HG02870 (cell line): ENCODE measurements around the gene HTRA3.

Experiments
- ATAC-seq: cut with Tn5 transposase; IDR thresholded peaks from one replicate; pipeline ENCODE4 v1.9.1; 2021; ENCODE audit warnings: mild to moderate bottlenecking, moderate library complexity; ENCODE audit not compliant: unreplicated experiment

HTRA3 gene

DNA sequence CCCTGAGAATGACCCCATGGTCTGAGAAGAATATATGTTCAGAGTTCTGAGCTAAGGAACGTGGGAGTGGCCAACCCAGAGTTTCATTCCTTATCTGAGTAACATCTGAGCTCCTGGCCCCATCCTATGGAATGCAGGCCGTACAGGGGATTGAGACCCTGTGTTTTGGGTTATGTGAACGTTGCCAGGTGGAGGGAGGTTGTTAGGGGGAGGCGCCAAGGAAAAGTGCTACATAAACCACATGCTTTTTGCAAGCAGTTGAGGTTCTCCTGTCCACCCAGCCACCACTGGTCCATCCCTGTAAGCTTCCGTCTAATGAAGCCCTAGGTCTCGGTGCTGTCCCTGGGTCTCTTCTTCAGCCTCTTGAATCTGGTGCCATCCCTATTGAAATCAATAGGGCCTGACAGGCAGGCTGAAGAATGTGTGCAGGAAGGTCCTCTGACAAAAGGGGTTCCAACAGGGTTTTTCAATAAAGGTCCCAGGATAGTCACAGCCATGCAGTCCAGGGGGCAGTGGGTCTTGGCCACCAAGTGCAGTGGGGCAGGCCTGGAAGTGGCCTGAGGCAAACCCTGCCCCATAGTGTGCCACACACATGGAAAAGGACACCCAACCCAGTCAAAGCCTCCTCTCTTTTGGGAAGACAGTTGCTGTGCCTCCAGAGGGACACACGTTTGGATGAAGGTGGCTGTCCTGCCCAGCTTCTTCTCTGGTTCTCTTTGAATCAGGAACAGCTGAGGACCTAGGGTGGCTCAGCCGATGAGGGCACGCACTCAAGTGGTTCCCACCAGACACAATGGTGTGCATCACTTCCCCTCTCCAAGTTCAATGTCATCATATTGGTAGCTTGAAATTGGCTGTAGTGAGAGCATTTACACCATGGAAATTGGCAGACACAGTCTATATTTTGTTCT, 53.5 kb downstream of the HTRA3 start:
- ATAC-seq, result no peak

DNA sequence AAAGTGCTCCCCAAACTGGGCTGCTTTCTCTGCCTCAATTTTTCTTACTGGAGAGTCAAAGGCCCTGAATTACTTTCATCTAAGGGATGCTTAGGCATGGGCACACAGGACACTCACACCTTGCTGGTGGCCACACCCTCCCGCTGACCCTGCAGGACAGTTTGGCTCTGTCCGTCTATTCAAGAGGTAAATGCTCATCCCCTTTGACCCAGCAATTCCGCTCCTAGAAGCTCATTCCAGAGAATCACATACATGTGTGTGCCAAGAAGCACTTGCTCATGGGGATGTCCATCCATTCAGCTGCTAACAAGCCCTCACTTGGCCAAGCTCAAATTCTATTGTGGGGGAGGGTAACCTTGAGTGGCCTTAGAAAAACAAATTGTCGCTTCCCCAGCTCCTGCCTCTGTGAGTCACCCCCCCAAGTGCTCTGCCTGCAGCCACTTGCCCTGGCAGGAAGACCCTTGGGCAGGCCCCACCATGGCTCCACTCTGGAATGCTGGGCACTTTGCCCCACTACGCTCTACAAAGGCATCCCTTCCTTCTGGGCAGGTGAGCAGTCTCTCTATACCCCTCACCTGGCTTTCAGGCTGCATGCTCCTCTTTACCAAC, 54.5 kb downstream of the HTRA3 start:
- no peak for ATAC-seq

DNA sequence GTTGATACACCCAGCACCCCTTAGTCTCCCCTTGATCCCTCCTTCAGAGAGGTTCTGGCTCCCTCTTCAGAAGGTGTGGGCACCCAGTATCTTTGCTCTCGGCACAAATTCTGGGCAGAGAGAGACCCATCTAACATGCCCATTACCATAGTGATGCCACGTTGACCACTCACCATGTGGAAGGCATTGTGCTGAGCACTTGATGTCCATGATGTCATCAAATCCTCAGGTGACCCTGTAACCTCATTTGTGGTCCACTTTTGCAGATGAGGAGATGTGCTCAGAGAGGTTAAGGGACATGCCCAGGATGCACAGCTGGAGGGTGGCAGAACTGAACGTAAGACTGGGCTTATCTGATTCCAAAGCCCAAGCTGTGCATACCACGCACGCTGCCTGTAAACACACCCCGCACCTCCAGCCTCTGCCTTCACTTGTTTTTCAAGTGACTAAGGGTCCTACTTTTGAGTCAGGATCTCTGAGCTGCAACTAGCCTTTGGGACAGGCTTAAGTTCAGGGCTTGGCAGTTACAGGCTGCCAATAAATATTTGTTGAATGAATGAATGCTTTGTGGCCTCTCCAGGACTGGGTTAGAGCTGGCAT, 55.2 kb downstream of the HTRA3 start:
- no peak for ATAC-seq

DNA sequence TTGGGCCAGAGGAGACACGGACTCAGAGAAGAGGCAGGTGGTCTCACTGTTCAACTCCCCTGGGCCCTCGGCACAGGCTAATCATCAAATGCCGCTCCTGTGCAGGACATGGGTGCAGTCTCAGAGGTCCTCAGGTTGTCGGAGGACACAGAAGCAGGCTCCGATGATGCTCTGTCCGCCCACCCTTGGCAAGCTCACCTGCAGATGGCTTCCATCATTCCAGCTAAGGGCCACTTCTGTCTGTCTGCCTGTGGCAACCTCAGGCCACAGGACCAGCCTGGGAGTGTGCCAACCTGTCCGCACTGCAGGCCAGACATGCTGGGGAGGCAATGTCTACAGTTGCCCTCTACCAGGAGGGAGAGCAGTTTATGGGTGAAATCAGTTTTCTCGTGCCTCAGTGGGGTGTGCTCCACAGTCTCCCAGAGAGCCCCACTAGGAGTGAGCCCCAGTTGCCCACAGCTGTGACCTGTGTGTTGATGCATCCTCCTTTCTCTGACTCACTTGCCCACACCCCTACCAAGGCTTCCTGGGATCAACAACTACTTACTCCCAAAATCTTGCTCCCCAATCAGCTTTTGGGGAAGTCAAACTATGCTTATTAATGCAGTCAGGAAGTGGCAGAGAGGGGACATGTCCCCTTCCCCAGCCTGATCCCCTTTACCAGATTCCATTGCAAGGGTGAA, 55.9 kb downstream of the HTRA3 start:
- no peak for ATAC-seq

DNA sequence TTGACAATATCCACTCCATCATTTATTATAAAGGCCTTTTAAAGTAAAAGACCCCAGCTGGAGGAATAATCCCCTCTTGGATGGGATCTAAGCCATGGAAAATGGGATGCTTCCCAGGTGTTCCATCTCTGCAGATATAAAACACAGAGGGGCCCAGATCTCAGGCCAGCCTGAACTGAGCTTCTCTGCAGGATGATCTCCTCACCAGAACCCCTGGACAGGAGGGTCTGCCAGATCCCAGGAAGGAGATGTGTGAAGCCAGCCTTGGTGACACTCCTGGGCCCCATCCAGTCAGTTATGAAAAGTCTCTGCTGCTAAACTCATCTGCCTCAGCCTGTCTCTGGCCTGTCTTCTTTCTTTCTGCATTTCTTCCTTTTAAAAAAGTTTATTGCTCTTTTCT, 56.7 kb downstream of the HTRA3 start:
- no peak for ATAC-seq

DNA sequence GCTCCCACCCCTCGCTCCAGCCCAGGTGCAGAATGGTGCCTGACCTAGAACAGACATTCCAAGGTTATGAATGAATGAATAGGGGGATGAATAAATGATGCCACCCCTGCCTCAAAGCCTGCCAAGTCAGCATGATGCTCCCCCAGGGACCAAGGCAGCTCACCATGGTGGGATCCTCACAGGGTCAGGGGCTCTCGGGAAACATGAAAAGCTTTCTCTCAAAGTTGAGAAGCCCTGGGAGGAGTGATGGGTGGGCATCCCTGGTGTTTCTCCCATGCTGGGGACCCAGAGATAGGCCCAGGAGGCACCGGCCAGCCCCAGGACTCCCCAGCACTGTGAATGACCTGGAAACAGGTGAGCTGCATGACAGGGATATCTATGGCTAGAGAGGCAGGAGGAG, 58.9 kb downstream of the HTRA3 start:
- ATAC-seq, result no peak

DNA sequence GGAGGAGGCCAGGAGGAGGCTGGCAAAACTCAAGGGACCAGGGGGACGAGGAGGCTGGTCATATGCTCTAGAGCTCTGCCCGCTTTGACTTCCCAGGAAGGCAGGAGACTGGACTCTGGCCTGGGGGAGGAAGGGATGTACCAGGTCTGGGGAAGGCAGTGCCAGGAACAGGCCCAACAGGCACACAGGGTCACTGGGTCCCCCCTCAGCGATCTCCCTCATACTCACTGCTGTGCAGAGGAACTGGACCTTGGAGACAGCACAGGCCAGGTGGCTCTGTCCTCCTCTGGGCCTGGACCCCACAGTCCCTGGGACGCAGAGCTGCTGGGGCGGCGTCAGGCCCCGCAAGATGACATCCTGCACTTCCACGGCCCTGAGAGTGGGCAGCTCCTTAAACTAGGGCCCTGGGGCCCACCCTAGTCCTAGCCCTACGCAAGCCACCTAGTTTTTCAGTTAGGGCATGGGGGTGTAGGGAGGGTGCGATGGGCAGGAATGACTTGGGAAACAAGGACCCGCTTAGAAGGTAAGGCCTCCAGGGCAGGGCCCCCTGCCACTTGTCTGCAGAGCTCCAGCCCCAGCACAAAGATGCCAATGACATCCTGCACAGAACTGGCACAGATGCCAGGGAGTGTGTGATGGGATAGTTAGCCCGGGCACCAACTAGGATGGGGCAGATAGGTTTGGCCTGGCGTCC, 59.5 kb downstream of the HTRA3 start:
- ATAC-seq, result no peak

DNA sequence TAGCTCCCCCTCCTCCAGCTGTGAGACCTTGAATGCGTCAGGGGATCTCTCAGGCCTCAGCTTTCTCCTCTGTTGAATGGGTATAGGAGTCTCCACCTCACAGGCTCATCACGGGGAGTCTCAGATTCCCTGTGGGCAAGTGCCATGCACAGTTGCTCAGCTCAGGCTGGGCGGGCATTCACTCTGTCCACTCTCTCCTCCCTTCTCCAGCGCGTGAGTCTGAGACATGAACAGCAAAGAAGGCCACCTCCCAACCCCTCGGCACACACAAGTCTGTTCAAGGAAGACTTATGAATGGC, 60.0 kb downstream of the HTRA3 start:
- no peak for ATAC-seq

DNA sequence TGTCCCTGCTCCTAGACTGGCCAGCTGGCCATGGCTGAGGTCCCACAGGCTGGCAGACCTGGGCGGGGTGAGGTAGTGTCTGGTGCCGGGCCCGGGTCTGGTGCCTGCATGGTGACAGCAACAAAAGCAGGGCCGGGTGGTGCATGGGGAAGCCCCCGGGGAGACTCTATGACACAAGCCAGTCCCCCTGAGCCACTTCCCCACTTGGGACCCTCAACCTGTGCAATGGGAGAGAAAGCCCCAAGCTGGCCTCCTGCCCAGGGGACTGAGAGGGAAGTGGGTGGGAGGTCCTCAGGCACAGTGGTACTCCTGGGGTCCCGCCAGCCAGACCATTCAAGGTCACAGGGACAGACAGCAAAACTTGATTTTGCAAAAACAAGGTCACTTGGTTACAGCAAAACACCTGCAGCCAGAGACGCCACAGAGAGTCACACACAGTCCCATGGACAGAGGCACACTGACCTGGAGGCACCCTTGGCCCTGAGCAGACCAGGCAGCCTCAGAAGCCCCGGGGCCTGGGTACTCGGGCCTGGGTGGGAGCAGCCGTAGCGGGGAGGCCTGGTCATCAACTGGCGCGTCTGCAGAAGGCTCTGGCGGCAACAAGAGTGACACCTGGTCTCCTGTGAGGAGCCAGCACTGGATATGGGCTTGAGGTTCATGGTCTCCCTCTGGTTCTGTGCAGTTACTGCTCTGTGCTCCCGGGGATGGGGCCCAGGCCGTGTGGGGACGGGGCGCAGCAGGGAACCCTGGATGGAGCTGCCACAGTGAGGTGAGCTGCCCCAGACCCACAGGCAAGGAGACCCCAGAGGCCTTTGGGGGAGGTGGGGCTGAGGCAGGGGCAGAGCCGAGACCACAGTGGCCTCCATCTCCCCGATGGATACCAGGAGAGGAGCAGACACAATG, 60.6 kb downstream of the HTRA3 start:
- ATAC-seq, result no peak

DNA sequence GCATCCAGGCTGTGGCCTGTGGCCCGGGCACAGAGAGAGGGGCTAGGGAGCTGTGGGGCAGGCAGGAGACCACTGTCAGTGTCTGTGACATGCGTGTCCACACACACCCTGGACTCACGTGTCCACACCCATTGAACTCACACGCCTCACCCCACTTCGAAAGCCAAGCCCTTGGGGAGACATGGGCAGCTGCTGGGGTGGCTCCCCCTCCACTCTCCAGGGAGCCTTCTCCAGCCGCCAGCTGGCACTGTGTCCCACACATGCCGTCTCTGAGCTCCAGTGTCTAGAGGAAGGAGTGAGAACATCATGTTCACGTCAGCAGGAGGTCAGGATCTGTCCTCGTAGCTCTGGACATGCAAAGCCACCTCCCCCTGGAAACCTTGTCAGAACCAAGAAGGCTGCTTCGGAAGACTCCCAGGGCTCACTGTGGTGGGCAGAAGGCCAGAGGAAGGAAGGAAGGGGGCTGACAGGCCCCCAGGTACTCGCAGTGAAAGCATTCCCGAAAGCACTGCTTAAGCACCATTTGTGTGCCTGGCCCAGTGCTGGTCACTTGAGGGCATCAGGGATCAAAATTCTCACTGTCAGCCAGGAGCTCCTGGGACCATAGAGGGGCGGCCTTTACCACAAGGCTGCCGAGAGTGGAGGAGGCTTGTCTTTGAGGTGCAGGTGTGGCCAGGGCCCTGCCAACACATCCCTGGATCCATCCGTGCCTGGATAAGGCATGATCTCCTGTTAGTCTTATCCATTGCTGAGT, 61.4 kb downstream of the HTRA3 start:
- ATAC-seq, result no peak

DNA sequence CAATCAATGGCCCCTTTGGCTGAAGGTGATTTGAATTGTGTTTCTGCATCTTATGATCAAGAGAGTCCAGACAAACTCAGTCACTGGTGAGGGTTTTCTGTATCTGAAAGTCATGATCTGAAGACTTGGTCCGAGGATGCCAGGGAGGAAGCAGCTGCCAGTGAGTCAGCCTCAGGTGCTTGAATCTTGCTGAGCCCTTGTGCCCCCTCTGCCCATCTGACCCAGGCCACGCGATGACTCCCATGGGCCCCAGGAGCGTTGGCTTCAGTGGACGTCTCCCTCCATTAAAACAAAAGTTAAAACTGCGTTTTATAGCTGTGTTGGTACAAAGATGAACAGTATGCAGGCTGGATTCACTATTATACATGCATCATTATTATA, 62.0 kb downstream of the HTRA3 start:
- no peak for ATAC-seq

DNA sequence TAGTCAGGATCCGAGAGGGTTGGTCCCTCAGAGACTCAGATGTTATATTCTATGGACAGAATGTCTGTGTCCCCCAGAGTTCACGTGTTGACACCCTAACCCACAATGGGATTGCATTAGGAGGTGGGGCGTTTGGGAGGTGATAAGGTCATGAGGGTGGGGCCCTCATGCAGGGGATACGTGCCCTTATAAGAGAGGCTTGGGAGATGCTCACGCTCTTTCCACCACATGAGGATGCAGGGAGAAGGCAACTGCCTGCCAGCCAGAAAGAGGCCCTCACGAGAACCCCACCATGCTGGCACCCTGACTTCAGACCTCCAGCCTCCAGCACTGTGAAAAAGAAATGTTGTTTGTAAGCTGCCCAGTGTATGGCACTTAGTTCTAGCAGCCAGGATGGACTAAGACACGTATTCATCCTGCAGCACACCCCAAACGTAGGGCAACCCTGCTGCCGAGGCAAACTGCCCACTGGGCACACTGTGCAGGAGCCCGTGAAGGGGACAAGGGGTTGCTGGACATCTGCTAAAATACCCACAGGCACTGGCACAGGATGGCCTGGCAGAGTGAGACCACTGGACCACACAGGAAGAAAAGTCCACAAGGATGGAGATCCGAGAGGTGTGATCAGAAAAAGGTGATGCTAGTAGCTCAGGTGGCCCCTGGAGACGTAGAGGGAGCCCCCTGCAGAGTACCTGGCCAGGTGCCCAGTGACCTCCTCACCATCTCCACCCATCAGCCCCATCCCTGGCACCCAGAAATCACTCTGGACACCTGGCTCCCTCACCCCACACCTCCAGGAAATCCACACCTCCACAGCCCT, 62.7 kb downstream of the HTRA3 start:
- no peak for ATAC-seq

DNA sequence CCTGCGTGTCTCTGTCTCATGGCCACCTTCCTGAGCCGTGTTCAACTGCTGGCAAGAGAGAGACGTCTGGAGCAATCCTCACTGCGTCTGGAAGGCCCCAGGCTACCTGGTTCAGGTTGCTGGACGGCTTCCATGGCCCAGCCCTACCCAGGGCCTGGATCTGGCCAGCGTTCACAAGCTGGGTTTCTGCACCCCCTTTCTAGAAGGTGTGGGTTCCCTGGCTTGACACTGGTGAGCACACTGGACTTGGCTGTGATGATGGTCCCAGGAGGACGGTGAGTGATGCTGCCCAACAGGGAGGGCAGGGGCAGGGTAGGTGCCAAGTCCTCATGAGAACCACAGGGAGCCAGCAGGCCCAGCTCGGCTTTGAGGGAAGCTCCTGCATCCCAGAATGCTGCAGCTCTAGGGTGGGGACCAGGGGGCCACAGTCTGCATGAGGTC, 63.4 kb downstream of the HTRA3 start:
- ATAC-seq, result no peak

DNA sequence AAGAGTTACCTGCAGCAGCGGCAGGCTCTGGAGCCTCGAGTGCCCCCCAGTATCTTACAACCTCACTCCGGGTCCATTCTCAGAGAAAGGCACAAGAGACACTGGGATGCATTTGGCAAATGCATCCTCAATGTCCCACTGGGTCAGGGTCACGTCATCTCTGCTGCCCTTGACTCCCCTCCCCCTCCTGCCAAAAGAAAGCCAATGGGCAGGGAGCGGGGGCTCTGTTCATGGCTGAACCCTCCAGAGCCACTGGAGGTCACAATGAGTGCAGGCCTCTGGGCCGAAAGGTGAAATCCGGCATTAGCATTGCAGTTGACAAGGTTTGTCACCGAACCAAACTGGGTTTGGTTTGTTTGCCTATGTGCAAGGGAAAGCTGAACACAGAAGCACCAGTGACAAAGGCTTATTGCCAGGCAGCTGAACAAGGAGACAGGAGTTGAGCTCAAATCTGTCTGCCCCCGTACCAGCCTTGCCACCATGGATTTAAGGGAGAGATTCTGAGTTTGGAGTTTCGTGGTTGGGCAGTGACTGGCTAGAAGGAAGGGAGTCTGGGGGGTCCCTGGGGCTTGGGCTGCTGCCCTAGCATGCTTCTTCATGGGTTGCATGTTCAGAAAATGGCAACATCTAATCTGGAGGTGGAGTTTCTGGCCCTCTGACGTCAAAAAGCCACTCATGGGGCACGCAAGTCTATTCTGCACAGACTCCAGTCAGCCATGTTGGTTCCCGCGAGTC, 64.3 kb downstream of the HTRA3 start:
- ATAC-seq, result no peak

DNA sequence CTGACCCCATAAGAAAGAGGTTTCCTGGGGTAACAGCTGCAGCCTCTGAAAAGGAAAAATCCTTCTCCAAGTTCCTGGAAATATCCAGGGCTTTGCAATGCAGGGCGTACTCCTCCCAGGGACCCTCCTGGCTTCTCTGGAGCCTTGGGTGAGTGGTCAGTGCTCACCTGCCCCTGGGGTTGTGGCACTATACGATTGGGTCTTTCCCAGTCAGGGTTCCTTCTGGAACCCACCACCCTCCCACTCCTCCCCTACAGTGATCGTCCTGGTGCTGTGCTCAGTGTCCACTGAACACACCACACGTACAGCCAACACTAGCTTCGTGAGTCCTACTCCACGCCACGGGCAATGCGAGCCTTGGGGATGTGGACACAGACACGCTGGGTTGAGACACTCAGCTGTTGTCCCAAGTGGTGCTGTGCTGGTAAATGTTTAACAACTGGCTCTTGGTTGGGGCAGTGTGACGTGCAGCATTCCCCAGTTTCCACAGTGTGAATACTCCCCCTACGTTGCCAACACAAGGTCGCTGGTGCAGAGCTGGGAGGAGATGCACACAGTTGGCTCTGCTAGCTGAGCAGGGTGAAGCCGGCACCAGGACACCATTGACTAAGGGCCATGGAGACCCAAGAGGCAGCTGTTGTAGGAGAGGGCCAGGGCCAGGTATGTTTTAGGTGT, 65.4 kb downstream of the HTRA3 start:
- no peak for ATAC-seq

DNA sequence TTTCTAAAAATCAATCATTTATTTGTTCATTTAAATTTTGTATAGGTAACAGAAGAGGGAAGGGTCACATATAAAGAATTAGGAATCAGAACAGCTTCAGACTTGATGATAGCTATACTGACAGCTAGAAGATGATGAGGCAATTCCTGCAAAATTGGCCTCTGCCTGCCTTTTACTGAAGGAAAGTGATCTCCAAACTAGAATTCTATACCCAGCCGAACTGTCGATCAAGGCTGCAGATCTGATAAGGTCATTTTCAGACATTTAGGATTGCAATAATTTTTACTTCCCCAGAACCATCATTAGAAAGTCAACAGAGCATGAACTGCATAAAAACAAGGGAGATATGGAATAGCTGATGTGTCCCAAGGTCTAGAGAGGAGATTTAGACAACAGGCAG, 66.3 kb downstream of the HTRA3 start:
- ATAC-seq, result no peak

DNA sequence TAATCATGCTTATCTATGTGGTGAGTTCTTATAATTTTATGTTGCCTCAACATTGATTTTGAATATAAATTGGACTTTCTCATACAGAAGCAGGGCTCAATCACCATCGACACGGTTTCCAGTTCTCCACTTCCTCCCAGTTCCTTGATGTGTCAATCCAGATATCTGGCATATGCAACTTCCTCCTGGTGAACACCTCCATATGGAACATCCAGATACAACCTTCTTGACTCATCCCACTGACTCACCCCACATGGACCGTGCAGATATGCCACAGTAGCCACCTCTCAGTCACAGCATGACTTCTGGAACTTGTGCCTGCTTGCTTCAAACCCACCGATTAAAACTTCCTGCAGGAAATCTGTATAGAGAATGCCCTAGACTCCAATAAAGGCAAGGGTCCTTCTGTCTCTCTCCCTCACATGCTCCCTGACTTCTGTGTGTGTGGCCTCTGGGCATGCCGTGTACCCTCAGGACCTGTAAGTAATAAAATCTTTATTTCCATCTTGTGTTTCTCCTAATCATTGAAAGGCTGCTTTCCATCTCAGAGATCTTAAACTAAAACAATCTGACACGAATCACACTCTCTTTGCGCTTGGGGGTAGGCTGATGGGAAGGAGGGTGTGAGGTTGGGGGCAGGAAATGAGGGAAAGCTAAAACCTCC, 67.0 kb downstream of the HTRA3 start:
- ATAC-seq, result no peak
